Measurements from ENCODE around the gene SH2B3. TPM values are rescaled to one million over a fixed set of nuclear protein-coding genes. Genes with fewer than 3 reads are reported as not detected.
"Not testable (repeated sequence)": the region's sequence is repeated elsewhere in the genome, so short reads cannot be mapped to it uniquely, and the experiment has no call there.

SH2B3 gene
- total RNA-seq, 1 donor from 2014 or later: 18.1 TPM

- TF ChIP-seq CTCF (IDR thresholded peaks at IDR 0.05; ENCODE audit: partially characterized antibody, unreplicated experiment): no peak
- no peak overlapping the region for H3K4me3 Mint-ChIP-seq (ENCODE audit: unreplicated experiment)
- peaks cover 2% of the 10 kb centered on the region for H3K4me1 Mint-ChIP-seq (ENCODE audit: low read depth, unreplicated experiment)
- DNase-seq: no peak
- no peak overlapping the region for H3K27ac Mint-ChIP-seq (ENCODE audit: unreplicated experiment)
- no peaks in the 10 kb centered on the region for H3K36me3 Mint-ChIP-seq (ENCODE audit: unreplicated experiment)
- no peaks in the 10 kb centered on the region for H3K9me3 Mint-ChIP-seq (ENCODE audit: unreplicated experiment)
- peaks cover 4% of the 10 kb centered on the region for H3K27me3 Mint-ChIP-seq (ENCODE audit: unreplicated experiment)
Measured at GRCh38 chr12:111394480-111394879, 11.2 kb upstream of the SH2B3 start.

GRCh38 chr12:111395336-111396187, 10.2 kb upstream of the SH2B3 start:
- Mint-ChIP-seq H3K4me1 (ENCODE audit: low read depth, unreplicated experiment) (peaks cover 4% of the 10 kb centered on the region), H3K4me3 (ENCODE audit: unreplicated experiment) (no peak overlapping the region), H3K27me3 (ENCODE audit: unreplicated experiment) (peaks cover 5% of the 10 kb centered on the region), H3K27ac (ENCODE audit: unreplicated experiment) (no peak overlapping the region), H3K36me3 (ENCODE audit: unreplicated experiment) (no peaks in the 10 kb centered on the region), H3K9me3 (ENCODE audit: unreplicated experiment) (no peaks in the 10 kb centered on the region)
- no peak for TF ChIP-seq CTCF (IDR thresholded peaks at IDR 0.05; ENCODE audit: partially characterized antibody, unreplicated experiment)
- no peak for DNase-seq

DNA sequence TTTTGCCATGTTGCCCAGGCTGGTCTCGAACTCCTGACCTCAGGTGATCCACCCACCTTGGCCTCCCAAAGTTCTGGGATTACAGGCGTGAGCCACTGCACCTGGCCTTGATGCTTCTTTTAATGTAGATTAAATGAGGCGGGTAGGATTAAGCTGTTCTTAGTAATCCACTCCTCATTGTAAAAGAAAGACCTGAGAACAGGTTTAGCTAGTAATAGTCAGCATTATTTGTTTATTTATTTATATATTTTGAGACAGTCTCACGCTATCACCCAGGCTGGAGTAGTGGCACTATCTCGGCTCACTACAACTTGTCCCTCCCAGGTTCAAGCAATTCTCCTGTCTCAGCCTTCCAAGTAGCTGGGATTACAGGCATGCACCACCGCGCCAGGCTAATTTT, 9.5 kb upstream of the SH2B3 start:
- DNase-seq; H3K4me1 Mint-ChIP-seq (ENCODE audit: low read depth, unreplicated experiment); H3K9me3 Mint-ChIP-seq (ENCODE audit: unreplicated experiment); H3K4me3 Mint-ChIP-seq (ENCODE audit: unreplicated experiment); H3K27me3 Mint-ChIP-seq (ENCODE audit: unreplicated experiment); H3K36me3 Mint-ChIP-seq (ENCODE audit: unreplicated experiment); H3K27ac Mint-ChIP-seq (ENCODE audit: unreplicated experiment): not testable (repeated sequence)

DNA sequence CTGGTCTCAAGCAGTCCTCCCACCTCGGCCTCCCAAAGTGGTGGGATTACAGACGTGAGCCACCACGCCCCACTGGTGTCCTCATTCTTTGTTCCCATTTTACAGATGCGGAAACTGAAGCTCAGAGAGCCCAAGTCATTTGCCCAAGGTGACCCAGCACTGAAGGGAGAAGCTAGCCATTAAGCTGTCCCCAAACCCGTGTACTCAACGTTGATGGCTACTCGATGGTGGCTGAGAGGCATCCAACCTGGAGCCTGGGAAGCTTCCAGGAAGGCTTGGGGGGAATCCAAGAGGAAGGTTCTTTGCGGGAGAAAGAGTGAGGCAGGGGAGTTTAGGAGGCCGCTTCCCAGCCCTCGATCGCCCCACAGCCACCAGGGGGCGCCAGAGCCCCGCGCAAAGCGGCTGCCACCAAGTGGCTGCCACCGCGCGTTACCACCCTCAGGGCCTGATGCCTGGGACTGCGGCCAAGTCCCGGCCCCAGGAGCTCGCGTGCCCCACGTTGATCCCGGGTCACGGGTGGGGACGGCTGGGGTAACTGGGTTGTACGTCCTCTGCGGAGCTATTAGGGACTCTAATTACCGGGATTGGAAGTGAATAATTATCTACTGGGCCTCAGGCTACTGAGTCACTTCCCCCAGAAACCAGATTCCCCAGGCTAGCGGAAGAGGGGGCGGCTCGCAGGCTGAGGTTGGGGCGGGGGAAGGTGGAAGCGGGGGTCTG, 8.8 kb upstream of the SH2B3 start:
- peaks cover 4% of the 10 kb centered on the region for H3K4me1 Mint-ChIP-seq (ENCODE audit: low read depth, unreplicated experiment)
- no peaks in the 10 kb centered on the region for H3K9me3 Mint-ChIP-seq (ENCODE audit: unreplicated experiment)
- TF ChIP-seq CTCF (IDR thresholded peaks at IDR 0.05; ENCODE audit: partially characterized antibody, unreplicated experiment): peak; percentile 98
- H3K36me3 Mint-ChIP-seq (ENCODE audit: unreplicated experiment): no peaks in the 10 kb centered on the region
- peaks cover 5% of the 10 kb centered on the region for H3K27me3 Mint-ChIP-seq (ENCODE audit: unreplicated experiment)
- no peak overlapping the region for H3K27ac Mint-ChIP-seq (ENCODE audit: unreplicated experiment)
- H3K4me3 Mint-ChIP-seq (ENCODE audit: unreplicated experiment): no peak overlapping the region
- DNase-seq: peak; percentile 95

GRCh38 chr12:111398530-111398929, 7.2 kb upstream of the SH2B3 start:
- TF ChIP-seq CTCF (IDR thresholded peaks at IDR 0.05; ENCODE audit: partially characterized antibody, unreplicated experiment): no peak
- no peak overlapping the region for H3K4me3 Mint-ChIP-seq (ENCODE audit: unreplicated experiment)
- peaks cover 4% of the 10 kb centered on the region for H3K4me1 Mint-ChIP-seq (ENCODE audit: low read depth, unreplicated experiment)
- no peaks in the 10 kb centered on the region for H3K36me3 Mint-ChIP-seq (ENCODE audit: unreplicated experiment)
- H3K9me3 Mint-ChIP-seq (ENCODE audit: unreplicated experiment): peaks cover 4% of the 10 kb centered on the region
- DNase-seq: no peak
- no peak overlapping the region for H3K27ac Mint-ChIP-seq (ENCODE audit: unreplicated experiment)
- peaks cover 5% of the 10 kb centered on the region for H3K27me3 Mint-ChIP-seq (ENCODE audit: unreplicated experiment)

DNA sequence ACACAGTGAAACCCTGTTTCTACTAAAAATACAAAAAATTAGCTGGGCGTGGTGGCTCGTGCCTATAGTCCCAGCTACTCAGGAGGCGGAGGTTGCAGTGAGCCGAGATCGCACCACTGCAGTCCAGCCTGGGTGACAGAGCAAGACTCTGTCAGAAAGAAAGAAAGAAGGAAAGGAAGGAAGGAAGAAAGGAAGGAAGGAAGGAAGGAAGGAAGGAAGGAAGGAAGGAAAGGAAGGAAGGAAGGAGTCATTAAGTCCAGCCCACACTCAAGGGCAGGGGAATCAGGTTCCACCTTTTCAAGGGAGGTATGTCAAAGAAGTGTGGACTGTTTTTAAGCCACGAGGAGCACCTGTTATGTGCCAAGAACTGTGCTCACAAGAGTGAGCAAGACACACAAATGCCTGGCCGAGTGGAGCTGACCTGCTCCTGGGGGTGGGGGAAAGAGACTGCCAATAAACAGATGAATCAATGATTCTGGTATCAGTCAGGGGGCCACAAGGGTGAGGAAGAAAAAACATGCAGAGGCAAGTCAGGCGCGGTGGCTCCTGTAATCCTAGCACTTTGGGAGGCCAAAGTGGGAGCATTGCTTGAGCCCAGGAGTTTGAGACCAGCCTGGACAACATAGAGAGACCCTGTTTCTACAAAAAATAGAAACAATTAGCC, 5.8 kb upstream of the SH2B3 start:
- H3K4me3 Mint-ChIP-seq (ENCODE audit: unreplicated experiment); DNase-seq; H3K4me1 Mint-ChIP-seq (ENCODE audit: low read depth, unreplicated experiment); H3K9me3 Mint-ChIP-seq (ENCODE audit: unreplicated experiment); H3K27me3 Mint-ChIP-seq (ENCODE audit: unreplicated experiment); H3K36me3 Mint-ChIP-seq (ENCODE audit: unreplicated experiment): not testable (repeated sequence)
- H3K27ac Mint-ChIP-seq (ENCODE audit: unreplicated experiment): peak overlapping the region; percentile 66
